Amygdala (tissue), 56 donors: ENCODE results near the gene PPAT.

Experiments
- DNase-seq, 56 donors: peaks; one replicate each; lab custom pipeline; 2025; lab: John Stamatoyannopoulos, UW

The PPAT gene

GRCh38 chr4:56438766-56439165 is 3.4 kb upstream of the PPAT start:
- no peak for DNase-seq

GRCh38 chr4:56434599-56435139 is 746 bp downstream of the PPAT start:
- peak in 25 of 56 donors; percentile 9 to 63 (median 41) for DNase-seq

GRCh38 chr4:56433280-56433679 is 2.1 kb downstream of the PPAT start:
- DNase-seq = no peak

GRCh38 chr4:56430203-56430602 is 5.2 kb downstream of the PPAT start:
- no peak for DNase-seq

- DNase-seq = no peak
Measured at GRCh38 chr4:56427179-56427578, 8.2 kb downstream of the PPAT start.

- no peak for DNase-seq
Measured at GRCh38 chr4:56426273-56426672, 9.1 kb downstream of the PPAT start.

GRCh38 chr4:56425518-56425917 is 9.9 kb downstream of the PPAT start:
- DNase-seq = no peak

- peak in 4 of 56 donors; percentile 1 to 36 (median 6) for DNase-seq
Measured at GRCh38 chr4:56424697-56425514, 10.5 kb downstream of the PPAT start.

GRCh38 chr4:56424176-56424575 is 11.2 kb downstream of the PPAT start:
- DNase-seq = no peak

GRCh38 chr4:56417396-56417795 is 18.0 kb downstream of the PPAT start:
- no peak for DNase-seq

GRCh38 chr4:56416349-56416748 is 19.1 kb downstream of the PPAT start:
- DNase-seq = no peak

GRCh38 chr4:56414135-56414670 is 21.2 kb downstream of the PPAT start:
- no peak for DNase-seq

- peak in 24 of 56 donors; percentile 1 to 66 (median 28) for DNase-seq
Measured at GRCh38 chr4:56410247-56411062, 25.0 kb downstream of the PPAT start.

- DNase-seq = no peak
Measured at GRCh38 chr4:56409511-56410090, 25.8 kb downstream of the PPAT start.

GRCh38 chr4:56408978-56409377 is 26.4 kb downstream of the PPAT start:
- no peak for DNase-seq

- DNase-seq = no peak
Measured at GRCh38 chr4:56406151-56406550, 29.3 kb downstream of the PPAT start.

- no peak for DNase-seq
Measured at GRCh38 chr4:56405016-56405415, 30.4 kb downstream of the PPAT start.

- no peak for DNase-seq
Measured at GRCh38 chr4:56400560-56400959, 34.9 kb downstream of the PPAT start.

- no peak for DNase-seq
Measured at GRCh38 chr4:56391270-56391669, 44.1 kb downstream of the PPAT start.

- DNase-seq = no peak
Measured at GRCh38 chr4:56389558-56389957, 45.9 kb downstream of the PPAT start.

- DNase-seq = no peak
Measured at GRCh38 chr4:56388306-56388705, 47.1 kb downstream of the PPAT start.
